Measurements from ENCODE around the gene ERO1A.
"Not testable (repeated sequence)": the region's sequence is repeated elsewhere in the genome, so short reads cannot be mapped to it uniquely, and the experiment has no call there.

Gene ERO1A, protein sequence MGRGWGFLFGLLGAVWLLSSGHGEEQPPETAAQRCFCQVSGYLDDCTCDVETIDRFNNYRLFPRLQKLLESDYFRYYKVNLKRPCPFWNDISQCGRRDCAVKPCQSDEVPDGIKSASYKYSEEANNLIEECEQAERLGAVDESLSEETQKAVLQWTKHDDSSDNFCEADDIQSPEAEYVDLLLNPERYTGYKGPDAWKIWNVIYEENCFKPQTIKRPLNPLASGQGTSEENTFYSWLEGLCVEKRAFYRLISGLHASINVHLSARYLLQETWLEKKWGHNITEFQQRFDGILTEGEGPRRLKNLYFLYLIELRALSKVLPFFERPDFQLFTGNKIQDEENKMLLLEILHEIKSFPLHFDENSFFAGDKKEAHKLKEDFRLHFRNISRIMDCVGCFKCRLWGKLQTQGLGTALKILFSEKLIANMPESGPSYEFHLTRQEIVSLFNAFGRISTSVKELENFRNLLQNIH

DNA sequence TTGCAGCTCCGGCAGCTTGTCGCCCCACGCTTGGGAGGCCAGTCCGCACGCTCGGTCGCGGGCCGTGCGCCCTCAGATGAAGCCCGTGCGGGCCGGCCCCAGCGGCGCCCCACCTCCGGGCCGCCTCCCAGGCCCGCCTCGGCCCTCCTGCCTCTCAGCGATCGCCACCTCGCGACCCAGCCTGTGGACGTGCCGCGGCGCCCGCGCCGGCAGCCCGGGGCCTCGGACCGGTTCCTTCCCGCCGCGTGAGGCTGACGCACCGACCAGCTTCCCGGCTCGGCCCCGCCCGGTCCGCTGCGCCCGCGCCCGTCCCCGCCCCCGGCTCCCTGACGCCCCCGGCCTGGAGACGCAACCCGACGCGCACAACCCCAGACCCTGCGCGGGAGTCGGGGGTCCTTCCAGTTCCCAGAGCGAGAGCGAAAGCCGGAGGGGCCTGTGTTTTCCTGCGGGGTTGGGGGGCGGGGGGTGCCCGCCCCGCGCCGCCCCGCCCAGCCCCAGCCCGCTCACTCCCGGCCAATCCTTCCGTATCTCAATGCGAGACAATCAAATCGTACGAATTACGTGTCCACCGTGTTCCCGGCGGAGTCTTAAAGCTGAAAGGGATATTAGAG, at the start of gene ERO1A:
Gene ERO1A, minus strand, starts transcription at position 78 of the 611 bp plus-strand sequence. Its CDS starts 77 bp downstream, at position 1.
- peak; percentile 40 to 46 for DNase-seq

DNA sequence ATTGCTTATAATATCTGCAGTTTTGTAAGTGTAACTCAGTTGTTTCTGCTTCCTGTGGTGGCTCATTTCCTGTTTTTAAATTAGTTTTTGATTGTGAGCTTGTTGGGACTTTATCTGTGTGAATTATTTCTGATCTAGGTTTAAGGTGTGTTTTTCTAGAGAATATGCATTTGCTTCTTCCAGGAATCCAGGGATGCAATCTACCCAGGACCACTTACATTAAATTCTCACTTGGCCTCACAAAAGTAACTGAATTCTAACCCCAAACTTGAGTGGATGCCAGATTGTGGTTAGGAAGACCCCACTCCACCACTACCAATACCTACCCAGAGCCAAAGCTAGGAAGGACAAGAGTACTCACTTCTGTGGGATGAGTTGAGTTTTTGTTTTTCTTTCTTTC, 46.5 kb upstream of the ERO1A start:
- no peak for DNase-seq

DNA sequence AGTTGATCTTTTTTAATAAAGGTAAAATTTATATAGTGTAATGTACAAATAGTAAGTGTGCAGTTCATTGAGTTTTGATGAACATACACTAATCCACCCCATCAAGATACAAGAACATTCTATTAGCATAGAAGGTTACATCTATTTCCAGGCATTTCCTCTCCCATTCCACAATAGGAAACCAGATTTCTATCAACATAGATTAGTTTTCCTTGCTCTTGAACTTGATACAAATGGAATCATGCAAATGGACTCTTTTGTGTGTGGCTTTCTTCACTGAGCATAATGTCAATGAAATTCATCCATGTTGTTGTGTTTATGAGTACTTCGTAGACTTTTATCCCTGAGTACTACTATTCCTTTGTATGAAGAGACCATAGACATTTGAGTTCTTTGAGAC, 45.4 kb upstream of the ERO1A start:
- DNase-seq = no peak

DNA sequence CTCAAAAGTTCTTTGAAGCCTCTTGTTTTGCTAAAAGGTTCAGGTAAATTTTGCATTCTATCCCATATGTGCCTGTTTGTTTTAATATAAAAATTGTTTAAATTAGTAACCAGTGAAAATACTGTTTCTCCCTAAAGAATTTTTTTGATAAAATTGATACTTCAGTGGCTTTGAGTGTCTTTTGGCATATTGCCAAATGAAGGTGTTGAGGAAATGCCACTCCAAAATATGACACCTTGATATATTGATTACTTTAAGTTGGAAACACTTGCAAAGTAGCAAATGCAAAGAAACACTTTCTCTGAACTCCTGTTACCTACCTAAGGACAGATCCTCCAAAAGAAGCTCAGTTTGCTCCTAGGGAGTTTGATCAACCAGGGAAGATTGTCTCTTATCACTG, 43.1 kb upstream of the ERO1A start:
- DNase-seq = no peak

DNA sequence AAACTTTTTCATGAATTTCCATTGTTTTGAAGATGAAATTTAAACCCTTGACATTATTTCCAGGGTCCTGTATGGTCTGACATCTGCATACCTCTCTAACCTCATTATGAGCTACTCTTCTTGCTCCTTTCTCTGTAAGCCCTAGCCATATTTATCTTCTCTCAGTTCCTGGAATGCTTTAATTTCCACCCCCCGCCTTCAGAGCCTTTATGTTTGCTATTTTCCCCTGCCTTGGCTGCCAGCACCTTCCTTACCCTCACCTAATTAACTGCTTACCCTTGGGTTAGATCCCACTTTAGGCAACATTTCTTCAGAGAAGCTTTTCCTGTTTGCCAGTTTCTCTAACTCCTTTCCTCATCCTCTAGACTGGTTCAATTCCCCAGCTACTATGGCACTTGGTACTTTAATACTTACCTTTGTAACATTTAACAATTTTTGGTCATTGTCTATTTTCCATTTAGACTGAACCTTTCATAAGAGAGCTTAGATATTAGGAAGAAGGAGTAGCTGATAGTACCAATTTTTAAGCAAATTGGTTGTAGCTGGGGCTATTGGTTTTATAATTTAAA, 40.6 kb upstream of the ERO1A start:
- no peak for DNase-seq

DNA sequence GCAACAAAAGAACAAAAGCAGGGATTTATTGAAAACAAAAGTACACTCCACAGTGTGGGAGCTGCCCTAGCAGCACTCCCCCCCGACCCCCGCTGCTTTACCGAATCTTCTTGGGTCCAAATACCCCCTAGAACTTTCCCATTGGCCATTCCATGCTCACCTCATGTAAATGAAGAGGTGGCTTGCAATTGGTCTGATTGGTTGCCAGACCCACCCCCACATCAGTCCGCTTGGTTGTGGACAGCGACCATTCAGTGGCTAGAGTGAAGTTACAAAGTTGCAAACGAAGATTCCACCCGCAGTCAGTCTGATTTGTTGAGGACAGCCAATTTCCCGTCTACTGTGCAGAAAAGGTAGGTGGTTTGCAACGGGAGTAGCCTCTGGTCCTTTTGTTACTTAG, 38.5 kb upstream of the ERO1A start:
- no peak for DNase-seq

DNA sequence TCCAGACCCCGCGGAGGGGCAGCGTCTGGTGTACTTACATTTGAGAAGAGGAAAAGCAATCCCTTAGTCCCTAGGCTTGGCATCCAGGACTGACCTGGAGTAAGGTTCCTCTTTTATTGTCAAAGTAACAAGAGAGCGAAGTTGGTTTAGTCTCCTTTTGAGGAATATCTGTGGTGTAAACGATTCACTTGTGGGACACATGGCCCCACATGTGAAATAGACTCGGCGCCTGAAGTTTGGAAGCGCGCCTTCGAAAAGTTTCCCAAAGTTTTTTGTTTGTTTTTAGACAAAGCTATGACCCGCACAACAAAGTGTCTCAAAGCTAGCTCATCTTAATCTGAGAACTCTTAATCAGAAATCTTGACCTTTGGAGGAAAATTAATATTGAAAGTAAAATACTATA, 35.4 kb upstream of the ERO1A start:
- DNase-seq = no peak

DNA sequence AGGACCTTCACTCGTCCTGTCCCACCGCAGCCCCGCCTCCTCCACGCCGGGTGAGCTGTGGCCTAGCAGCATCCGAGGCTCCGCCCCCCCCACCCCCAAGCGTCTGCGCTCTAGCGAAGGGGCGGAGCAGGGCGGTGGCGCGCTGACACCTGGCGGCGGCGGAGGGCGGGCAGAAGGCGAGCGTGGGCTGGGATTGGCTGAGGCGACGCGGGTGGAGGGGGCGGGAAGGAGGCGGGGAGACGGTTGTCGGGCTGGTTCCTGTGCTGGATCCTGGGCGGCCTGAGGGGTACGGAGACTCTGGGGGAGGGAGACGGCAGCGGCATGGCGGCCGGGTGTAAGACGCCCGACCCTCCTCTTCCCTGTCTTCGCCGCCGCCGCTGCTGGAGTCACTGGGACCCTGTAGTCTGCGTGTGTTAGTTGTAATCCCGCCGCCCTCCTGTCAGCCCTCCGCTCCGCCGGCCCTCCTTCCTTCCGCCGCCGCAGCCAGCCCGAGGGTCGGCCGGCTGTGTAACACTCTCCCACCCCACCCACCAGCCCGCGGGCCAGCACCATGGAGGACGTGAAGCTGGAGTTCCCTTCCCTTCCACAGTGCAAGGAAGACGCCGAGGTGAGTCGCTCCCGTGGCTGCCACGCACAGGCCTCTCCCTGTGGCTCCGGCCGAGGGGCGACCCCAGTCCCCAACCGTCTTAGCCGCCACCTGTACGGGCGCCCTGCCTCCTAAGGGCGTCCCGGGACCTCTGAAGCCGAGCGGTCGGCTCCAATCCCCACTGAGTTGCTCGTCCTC, 34.8 kb upstream of the ERO1A start, which contains the start of gene STYX:
Gene STYX, plus strand, starts transcription at position 242 of the 784 bp plus-strand sequence. Its CDS starts 309 bp downstream, at position 551.
- peak; percentile 99 for DNase-seq

DNA sequence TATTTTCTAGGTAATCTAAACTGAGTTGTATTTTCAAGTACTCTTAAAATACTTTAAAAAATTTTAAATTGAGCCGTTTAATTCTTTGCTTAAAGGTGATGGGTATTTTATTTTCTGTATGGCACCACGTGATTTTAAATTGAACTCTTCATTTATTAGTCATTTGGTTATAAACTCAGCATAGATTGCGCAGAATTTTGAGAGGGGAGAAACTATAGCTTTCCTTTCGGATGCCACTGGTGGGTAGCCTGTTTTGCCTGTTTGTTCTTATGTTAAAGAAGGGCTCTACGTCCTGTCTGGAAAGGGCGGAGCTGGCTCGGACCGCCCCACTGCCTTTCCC, 34.2 kb upstream of the ERO1A start:
- DNase-seq = no peak

DNA sequence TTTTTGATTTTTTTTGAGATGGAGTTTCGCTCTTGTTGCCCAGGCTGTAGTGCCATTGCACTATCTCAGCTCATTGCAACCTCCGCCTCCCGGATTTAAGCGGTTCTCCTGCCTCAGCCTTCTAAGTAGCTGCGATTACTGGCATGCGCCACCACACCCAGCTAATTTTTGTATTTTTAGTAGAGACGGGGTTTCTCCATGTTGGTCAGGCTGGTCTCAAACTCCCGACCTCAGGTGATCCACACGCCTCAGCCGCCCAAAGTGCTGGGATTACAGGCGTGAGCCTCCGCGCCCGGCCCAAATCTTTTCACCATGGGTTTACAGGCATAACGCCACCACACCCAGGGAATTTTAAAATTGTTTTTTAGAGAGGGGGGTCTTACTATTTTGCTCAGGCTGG, 33.7 kb upstream of the ERO1A start:
- not testable (repeated sequence) for DNase-seq

DNA sequence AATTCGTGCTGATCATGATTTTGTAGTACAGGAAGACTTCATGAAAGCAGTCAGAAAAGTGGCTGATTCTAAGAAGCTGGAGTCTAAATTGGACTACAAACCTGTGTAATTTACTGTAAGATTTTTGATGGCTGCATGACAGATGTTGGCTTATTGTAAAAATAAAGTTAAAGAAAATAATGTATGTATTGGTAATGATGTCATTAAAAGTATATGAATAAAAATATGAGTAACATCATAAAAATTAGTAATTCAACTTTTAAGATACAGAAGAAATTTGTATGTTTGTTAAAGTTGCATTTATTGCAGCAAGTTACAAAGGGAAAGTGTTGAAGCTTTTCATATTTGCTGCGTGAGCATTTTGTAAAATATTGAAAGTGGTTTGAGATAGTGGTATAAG, 32.2 kb upstream of the ERO1A start:
- not testable (repeated sequence) for DNase-seq

DNA sequence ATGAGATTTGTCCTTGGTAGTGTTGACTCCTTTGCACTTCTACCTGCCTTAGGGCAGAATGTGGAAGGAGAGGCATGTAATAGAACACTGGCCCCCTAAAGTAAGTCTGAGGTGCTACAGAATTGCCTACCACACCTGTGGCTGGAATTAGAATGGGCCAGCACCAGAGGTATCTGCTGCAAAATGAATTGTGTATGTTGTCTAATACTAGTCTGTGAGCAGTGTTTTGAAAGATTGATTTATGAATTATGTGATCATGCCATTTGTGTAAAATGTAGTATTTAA, 28.9 kb upstream of the ERO1A start:
- no peak for DNase-seq

DNA sequence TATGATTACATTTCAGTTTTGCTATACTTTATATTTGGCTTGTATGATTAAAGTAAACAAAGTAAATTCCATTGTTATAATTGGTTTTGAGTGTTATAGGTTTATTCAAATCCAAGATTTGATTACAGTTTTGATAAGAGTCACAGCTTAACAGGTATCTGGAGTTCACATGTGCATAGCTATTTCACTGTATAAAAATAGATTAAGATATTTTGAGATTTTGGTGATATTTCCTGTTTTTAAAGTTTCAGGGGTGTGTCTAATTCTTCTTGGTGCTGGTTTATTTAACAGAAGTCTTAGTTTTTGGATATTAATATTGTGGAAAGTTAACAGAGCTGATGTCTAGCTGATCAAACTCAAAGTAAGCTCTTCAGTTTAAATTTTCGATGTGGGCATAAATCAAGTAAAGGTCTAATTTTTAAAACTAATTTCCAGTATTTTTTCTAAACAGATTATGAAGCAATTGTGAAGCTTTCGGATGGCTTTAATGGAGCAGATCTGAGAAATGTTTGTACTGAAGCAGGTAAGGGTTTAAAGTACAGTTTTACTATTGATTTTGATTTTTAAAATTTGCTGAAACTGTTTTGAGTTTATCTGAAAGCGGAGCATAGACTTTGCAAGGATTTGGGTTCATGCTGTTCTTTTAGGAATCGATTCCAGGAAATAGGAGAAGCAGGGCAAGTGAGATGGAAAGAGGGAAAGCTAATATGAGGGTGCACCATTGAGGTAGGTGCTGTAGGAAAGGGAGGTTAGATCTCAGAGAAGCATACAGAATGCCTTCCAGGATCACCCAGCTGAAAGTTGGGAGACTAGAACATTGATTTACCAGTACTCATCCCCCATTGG, 28.4 kb upstream of the ERO1A start:
- DNase-seq = no peak

DNA sequence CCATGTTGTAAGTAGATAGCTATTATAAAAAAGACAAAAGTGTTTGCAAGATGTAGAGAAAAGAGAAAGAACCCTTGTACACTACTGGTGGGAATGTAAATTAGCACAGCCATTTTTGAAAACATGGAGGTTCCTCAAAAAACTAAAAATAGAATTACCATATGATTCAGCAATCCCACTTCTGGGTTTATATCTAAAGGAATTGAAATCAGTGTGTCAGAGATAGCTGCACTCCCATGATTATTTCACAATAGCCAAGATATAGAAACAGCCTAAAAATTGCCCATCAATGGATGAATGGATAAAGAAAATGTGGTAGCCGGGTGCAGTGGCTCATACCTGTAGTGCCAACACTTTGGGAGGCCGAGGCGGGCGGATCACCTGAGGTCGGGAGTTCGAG, 20.8 kb upstream of the ERO1A start:
- no peak for DNase-seq

DNA sequence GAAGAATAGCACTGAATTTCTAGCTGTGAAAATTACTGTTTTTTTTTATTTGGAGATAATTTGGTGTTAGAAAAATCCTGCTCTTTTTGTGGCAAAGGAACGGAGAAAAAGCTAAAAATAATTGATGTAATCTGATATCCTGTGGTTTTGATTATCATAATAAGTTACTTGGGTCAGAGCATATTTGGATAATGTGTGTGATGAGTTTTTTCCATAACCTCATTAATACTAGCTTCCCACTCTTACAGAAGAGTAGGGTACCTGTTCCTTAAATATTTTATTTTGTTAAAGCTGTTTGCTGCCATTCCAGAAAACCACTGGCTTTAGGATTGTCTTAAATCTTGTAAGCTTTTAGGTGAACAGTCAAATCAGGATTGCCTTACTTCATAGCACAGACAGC, 16.3 kb upstream of the ERO1A start:
- no peak for DNase-seq

DNA sequence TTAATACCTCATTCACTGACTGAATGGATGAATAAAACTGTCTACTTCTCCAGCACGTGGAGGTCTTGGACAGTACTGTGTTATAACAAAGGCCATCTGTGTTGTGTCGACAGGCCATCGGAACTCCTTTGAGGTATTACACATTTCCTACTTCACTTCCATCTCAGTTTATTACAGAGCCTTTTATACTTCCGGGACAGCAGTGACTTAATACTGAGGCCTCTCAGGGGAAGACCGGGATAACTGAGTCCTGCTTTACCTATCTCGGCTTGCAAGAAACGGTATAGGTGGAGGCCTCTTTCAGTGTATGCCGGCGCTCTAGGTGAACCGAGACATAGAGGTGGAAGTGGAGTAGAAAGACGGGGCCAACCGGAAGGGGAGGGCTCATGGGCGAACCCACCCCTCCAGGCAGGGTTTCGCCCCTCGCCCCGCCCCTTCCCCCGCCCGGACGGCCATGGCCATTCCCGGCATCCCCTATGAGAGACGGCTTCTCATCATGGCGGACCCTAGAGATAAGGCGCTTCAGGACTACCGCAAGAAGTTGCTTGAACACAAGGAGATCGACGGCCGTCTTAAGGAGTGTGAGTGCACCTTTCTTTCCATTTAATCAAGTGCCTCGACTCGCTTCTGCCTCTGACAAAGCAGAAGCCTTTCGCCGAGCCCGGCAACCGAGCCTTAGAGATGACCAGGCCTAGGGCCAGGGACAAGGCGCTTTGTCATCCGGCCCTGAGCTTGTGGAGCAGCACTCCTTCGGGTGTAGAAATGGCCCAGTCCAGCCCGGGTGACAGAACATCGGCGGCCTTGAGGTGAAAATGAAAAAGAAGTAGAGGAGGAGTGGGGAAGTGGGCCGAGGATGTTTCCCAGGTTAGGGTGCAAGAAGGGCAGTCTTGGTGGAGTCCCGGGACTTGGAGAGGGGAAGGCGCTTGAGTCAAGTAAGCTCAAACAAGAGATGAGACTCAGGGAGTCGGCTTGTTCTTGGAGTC, 11.7 kb upstream of the ERO1A start, which contains the start of gene PSMC6:
Gene PSMC6, plus strand, starts transcription at position 477 of the 983 bp plus-strand sequence. Its CDS starts 20 bp downstream, at position 497.
- peak; percentile 94 for DNase-seq

DNA sequence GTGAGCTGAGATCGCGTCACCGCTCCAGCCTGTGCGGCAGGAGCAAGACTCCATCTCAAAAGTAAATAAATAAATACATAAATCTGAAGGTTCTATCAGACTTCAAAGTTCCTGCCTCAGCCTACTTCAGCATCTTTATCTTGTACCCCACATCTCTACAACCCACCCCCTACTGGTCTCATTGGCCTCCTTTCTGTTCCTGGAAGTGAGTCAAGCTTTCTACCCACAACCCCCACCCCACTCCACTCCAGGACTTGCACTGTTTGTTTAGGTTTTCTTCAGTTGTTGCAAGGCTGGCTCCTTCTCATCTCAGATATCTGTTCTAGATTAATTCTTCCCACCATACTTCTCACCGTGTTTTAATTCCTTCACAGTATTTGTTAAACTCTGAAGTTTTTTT, 10.9 kb upstream of the ERO1A start:
- DNase-seq = peak; percentile 44 to 51

DNA sequence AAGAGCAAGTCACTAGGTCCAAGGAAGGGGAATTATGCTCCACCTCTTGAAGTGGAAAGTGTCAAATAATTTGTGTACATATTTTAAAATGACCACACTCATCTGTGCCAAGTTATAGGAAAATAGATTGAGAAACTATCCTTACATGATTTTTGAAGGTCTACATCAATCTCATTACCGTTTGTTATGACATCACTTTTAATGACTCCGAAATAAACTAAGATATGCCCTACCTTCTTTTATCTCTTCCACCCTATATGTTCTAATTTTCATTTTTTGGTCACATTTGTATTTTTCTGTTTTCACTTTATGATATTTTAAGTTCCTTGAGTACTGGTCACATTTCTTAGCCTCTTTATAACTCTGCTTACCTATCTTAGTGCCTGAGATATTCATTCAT, 8.3 kb upstream of the ERO1A start:
- no peak for DNase-seq

DNA sequence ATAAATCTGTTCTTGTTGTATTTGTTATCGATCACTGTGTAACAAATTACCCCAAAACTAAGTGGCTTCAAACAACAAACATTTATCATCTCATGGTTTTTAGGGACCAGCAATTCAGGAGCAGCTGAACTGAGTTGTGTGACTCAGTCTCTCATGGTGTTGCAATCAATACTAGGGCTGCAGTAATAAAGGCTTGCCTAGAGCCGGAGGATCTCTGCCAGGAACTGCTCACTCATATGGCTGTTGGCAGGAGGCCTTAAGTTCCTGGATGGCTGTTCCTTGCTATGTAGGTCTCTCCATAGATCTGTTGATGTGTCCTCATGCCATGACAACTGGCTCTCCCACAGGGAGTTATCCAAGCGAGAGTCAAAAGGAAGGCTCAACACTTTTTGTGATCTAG, 7.9 kb upstream of the ERO1A start:
- no peak for DNase-seq

DNA sequence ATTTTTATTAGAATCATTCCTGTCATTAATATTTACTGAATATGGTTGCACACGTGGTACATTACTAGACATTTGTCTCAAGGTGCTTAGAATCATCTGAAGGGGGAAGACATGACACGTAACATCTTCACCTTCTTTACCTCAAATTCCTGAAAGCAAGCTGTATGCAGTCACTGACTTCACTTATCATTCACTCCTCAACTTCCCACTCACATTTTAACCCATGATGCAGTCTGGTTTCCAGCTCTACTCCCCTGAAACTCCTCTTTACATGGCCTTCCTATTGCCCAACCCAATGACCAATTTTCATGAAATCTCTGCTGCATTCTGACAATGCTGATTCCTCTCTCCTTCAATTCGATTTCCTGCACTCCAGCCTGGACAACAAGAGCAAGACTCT, 5.9 kb upstream of the ERO1A start:
- DNase-seq = no peak

DNA sequence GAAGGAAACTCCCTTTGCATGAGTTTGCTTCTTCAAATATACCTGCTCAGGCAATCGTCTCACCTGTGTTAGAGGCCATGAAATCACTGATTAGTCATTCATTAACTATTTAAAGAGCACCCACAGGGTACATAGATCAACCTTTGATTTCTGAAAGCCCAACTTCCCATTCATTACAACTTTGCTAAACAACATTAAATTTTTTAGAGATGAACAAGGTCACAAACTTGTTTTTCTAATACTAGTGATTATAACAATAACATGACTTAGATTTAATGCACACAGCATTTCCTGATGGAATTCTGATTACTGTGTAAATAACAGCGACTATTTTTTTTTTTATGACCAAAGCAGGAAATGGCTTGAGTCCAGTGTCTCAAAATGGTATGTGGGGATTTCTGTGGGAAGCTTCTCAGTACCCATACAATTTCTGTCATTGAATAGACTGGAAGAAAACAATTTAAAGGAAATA, 5.4 kb upstream of the ERO1A start:
- no peak for DNase-seq

All from activated CD4-positive, alpha-beta T cell treated with anti-CD3 and anti-CD28 coated beads, Interleukin-2, amount 50 U/mL, for 4 hours (primary cell).